A549 (cell line): ENCODE data around the gene MT1HL1.

Experiments used
- CHD2 ChIP-seq: fragments of 150-350 bp; IDR thresholded peaks from 2 replicates; pipeline ENCODE4 v1.6.1; 2014; ENCODE audit warnings: low read length; ENCODE audit not compliant: partially characterized antibody
- CTCF ChIP-seq: fragments of >200 bp; sonication (Bioruptor Twin); formaldehyde crosslinking; IDR thresholded peaks from 3 replicates; pipeline ENCODE4 v1.5.1; 2016
- MAFK ChIP-seq: fragments of 450-650 bp; IDR thresholded peaks from 2 replicates; pipeline ENCODE4 v1.6.1; 2014; ENCODE audit not compliant: partially characterized antibody
- PBX3 ChIP-seq: IDR thresholded peaks from 2 replicates; pipeline ENCODE4 v1.6.1; 2012
- POLR2A ChIP-seq: IDR thresholded peaks from 2 replicates; pipeline ENCODE4 v1.6.1; 2012; ENCODE audit warnings: mild to moderate bottlenecking, low read length
- POLR2AphosphoS2 ChIP-seq: conservative IDR thresholded peaks from 2 replicates; pipeline ENCODE4 v1.6.1; 2012; ENCODE audit warnings: low read length, improper control_type of control experiment, inconsistent platforms
- RAD21 ChIP-seq, 2 experiments: fragments of >200 bp in 1 of 2; sonication (Bioruptor Twin) in 1 of 2; formaldehyde crosslinking in 1 of 2; IDR thresholded peaks in 1 of 2; conservative IDR thresholded peaks in 1 of 2; 2 replicates in 1 of 2; 3 replicates in 1 of 2; pipeline ENCODE4 v1.6.1; 2012 to 2018; ENCODE audit warnings: inconsistent platforms in 1 of 2
- RARB ChIP-seq: fragments of 250-450 bp; sonication (Bioruptor Pico); IDR thresholded peaks from 2 replicates; pipeline ENCODE4 v1.8.0; 2021; ENCODE audit warnings: mild to moderate bottlenecking, moderate library complexity
- REST ChIP-seq: fragments of 200-600 bp; sonication (generic); IDR thresholded peaks from 2 replicates; pipeline ENCODE4 v1.6.1; 2016; ENCODE audit warnings: antibody characterized with exemption, mild to moderate bottlenecking, moderate library complexity
- ZSCAN20 ChIP-seq: fragments of 250-450 bp; sonication (Bioruptor Pico); IDR thresholded peaks from 2 replicates; pipeline ENCODE4 v1.8.0; 2022; ENCODE audit warnings: mild to moderate bottlenecking, moderate library complexity

GRCh38 chr1:237050185-237050584 lies 45.9 kb upstream of the MT1HL1 start:
- TF ChIP-seq POLR2AphosphoS2 (no peak), RAD21 (conservative IDR thresholded peaks at IDR 0.05 in 1 of 2, IDR thresholded peaks at IDR 0.05 in 1 of 2) (no peak), CTCF (no peak), ZSCAN20 (CRISPR knock-in tag) (no peak), RARB (CRISPR knock-in tag) (no peak), PBX3 (no peak), MAFK (no peak), POLR2A (no peak), REST (no peak), CHD2 (no peak)
